OCI-LY7 (cell line): ENCODE data around the gene MAPKAPK3.

Experiments
- EZH2phosphoT487 ChIP-seq: fragments of 200-600 bp; sonication (generic); IDR thresholded peaks from 2 replicates; pipeline ENCODE4 v1.6.1; 2018; ENCODE audit warnings: low read depth, borderline replicate concordance, mild to moderate bottlenecking, mixed run types, antibody characterized with exemption, low read length, moderate library complexity, mixed read lengths
- TF ChIP-seq, protein P1 (sequence below): fragments of 200-600 bp; sonication (generic); conservative IDR thresholded peaks from 2 replicates; pipeline ENCODE4 v1.5.1; 2014; ENCODE audit warnings: mild to moderate bottlenecking, antibody characterized with exemption, low read length, moderate library complexity, mixed read lengths

DNA sequence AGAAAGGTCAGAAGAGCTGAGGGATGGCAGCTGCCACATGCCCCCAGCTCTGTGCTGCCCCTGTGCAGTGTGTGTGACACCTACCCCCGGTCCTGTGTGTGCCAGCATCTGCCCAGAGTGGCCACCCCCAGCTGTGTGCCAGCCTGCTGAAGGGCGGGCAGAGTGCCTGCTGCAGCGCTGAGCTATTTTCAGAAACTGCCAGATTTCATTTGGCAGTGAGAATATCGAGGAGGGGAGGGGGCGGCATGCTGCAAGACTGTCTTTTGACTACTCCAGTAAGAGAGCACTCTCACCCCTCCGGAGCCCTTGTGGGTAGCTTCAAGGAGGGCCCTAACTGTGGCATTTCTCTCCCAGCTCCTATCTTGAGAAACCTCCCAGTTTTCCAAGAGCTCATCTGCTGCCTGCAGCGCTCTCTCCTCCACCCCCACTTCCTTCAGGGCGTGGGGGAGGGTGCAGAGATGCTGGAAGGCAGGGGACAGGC lies 32.5 kb downstream of the MAPKAPK3 start:
- TF ChIP-seq, protein P1, sequence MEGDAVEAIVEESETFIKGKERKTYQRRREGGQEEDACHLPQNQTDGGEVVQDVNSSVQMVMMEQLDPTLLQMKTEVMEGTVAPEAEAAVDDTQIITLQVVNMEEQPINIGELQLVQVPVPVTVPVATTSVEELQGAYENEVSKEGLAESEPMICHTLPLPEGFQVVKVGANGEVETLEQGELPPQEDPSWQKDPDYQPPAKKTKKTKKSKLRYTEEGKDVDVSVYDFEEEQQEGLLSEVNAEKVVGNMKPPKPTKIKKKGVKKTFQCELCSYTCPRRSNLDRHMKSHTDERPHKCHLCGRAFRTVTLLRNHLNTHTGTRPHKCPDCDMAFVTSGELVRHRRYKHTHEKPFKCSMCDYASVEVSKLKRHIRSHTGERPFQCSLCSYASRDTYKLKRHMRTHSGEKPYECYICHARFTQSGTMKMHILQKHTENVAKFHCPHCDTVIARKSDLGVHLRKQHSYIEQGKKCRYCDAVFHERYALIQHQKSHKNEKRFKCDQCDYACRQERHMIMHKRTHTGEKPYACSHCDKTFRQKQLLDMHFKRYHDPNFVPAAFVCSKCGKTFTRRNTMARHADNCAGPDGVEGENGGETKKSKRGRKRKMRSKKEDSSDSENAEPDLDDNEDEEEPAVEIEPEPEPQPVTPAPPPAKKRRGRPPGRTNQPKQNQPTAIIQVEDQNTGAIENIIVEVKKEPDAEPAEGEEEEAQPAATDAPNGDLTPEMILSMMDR = no peak
- no peak for TF ChIP-seq EZH2phosphoT487
